ENCODE measurements around the gene EHMT1.

- no peak for TF ChIP-seq CTCF (IDR thresholded peaks at IDR 0.05 in 4 of 5, conservative IDR thresholded peaks at IDR 0.05 in 1 of 5)
- TF ChIP-seq POLR2A (IDR thresholded peaks at IDR 0.05) = no peak
Observed at GRCh38 chr9:137716694-137717287, 98.0 kb downstream of the EHMT1 start.
